Sigmoid colon (tissue), 4 donors: Measurements from ENCODE around the gene AGL.

Source experiments
- CTCF ChIP-seq, 4 experiments: fragments of 450-650 bp in 3 of 4; fragments of 200-600 bp in 1 of 4; IDR thresholded peaks; one replicate each; pipeline ENCODE4 v1.5.1; 2016 to 2019; ENCODE audit warnings: antibody characterized with exemption in 4 of 4, mild to moderate bottlenecking in 3 of 4, moderate library complexity in 2 of 4
- POLR2A ChIP-seq, 2 donors: fragments of 450-650 bp; IDR thresholded peaks; one replicate each; pipeline ENCODE4 v1.6.1; 2016; ENCODE audit warnings: antibody characterized with exemption in 2 of 2, mild to moderate bottlenecking in 2 of 2, moderate library complexity in 2 of 2
- POLR2AphosphoS5 ChIP-seq, 4 donors: sonication (generic); formaldehyde crosslinking; IDR thresholded peaks; one replicate each; pipeline ENCODE4 v1.6.1; 2017; ENCODE audit warnings: antibody characterized with exemption in 4 of 4

GRCh38 chr1:99886179-99886578 is 36.0 kb downstream of the AGL start:
- TF ChIP-seq CTCF (IDR thresholded peaks at IDR 0.05) (no peak), POLR2AphosphoS5 (IDR thresholded peaks at IDR 0.05) (no peak), POLR2A (IDR thresholded peaks at IDR 0.05) (no peak)
